Measurements from ENCODE around the gene SPOCK2.

DNA sequence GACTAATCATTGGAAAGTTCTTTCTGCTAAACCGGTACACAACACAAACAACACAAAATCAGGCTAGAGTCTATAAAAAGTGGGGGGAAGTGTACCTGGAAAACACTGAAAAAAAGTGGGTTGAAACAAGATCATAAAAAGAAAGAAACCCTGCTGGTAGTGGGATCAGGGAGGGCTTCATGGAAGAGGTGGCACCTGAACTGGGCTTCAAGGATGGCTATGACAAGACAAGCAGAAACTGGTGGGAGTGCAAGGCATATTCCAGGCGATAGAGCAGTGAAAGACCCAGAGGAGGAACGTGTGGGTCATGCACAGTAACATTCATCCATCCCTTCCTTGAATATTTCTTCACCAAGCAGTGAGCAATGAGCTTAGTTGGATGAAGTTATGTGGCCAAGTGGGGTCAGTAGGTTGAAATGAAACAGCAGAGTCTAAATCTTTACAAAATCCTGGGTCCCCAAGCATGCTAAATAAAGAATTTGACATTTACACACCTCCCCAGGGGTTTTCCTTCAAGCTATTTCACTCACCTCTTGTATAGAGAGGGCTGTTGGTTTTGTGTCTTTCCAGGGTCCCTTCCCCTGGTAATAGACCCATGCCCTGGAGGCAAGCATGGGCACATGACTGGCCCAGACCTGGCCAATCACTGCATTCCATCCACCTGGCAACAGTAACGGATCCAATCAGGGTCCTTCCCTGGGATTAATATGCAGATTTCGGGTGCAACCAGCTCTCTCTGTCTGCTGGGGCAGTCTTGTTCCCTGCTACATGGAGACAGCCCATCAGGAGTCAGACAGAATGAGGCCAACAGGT, 38.2 kb downstream of the SPOCK2 start:
- TF ChIP-seq BHLHE40 (IDR thresholded peaks at IDR 0.05; ENCODE audit: borderline replicate concordance) (no peak), FOXA1 (IDR thresholded peaks at IDR 0.05) (no peak), SP1 (IDR thresholded peaks at IDR 0.05) (no peak), SUZ12 (IDR thresholded peaks at IDR 0.05) (no peak), ARNT (IDR thresholded peaks at IDR 0.05) (no peak)

All from HEK293T (cell line).